GM12878 (cell line): Measurements from ENCODE around the gene ATP5F1D. TPM values are rescaled to one million over a fixed set of nuclear protein-coding genes. Genes with fewer than 3 reads are reported as not detected.

Experiments
- BCL11A ChIP-seq: IDR thresholded peaks from 2 replicates; pipeline ENCODE4 v1.6.1; 2011; ENCODE audit warnings: low read depth, low read length
- BHLHE40 ChIP-seq, 2 experiments: fragments of 450-650 bp in 1 of 2; IDR thresholded peaks; 2 replicates each; pipeline ENCODE4 v1.6.1; 2011 to 2017; ENCODE audit warnings: low read depth in 2 of 2, borderline replicate concordance in 1 of 2, improper control_type of control experiment in 1 of 2, low read length in 1 of 2, mild to moderate bottlenecking in 1 of 2
- BRCA1 ChIP-seq: IDR thresholded peaks from 2 replicates; pipeline ENCODE4 v1.6.1; 2011; ENCODE audit warnings: low read depth, low read length, improper control_type of control experiment
- CHD4 ChIP-seq: fragments of 200-600 bp; sonication (generic); IDR thresholded peaks from 2 replicates; pipeline ENCODE4 v1.6.1; 2016; ENCODE audit warnings: mild to moderate bottlenecking
- EED ChIP-seq: sonication (generic); IDR thresholded peaks from 2 replicates; pipeline ENCODE4 v1.6.1; 2016; ENCODE audit warnings: antibody characterized with exemption, low read depth
- FOS ChIP-seq: IDR thresholded peaks from 3 replicates; pipeline ENCODE4 v1.6.1; 2011; ENCODE audit warnings: borderline replicate concordance; ENCODE audit not compliant: insufficient read length; ENCODE audit errors: extremely low read depth
- FOXK2 ChIP-seq: fragments of 450-650 bp; IDR thresholded peaks from 2 replicates; pipeline ENCODE4 v1.6.1; 2017; ENCODE audit warnings: mild to moderate bottlenecking, moderate library complexity
- HDAC6 ChIP-seq: fragments of 200-600 bp; sonication (generic); IDR thresholded peaks from one replicate; pipeline ENCODE4 v1.8.0; 2017; ENCODE audit warnings: antibody characterized with exemption; ENCODE audit not compliant: unreplicated experiment
- KAT2A ChIP-seq: conservative IDR thresholded peaks from 2 replicates; pipeline ENCODE4 v1.6.1; 2011; ENCODE audit warnings: low read depth, low read length; ENCODE audit not compliant: control insufficient read depth
- MEF2B ChIP-seq: fragments of 450-650 bp; IDR thresholded peaks from 2 replicates; pipeline ENCODE4 v1.6.1; 2018; ENCODE audit warnings: mild to moderate bottlenecking, moderate library complexity; ENCODE audit not compliant: partially characterized antibody, poor library complexity, severe bottlenecking
- MTA2 ChIP-seq: fragments of 450-650 bp; IDR thresholded peaks from 2 replicates; pipeline ENCODE4 v1.6.1; 2016; ENCODE audit warnings: low read depth, mild to moderate bottlenecking, moderate library complexity
- NFXL1 ChIP-seq: fragments of 450-650 bp; IDR thresholded peaks from 2 replicates; pipeline ENCODE4 v1.6.1; 2017; ENCODE audit warnings: antibody characterized with exemption, mild to moderate bottlenecking, borderline replicate concordance
- NR2F1 ChIP-seq: fragments of 450-650 bp; conservative IDR thresholded peaks from 2 replicates; pipeline ENCODE4 v1.6.1; 2017; ENCODE audit warnings: mild to moderate bottlenecking
- PAX8 ChIP-seq: fragments of 450-650 bp; IDR thresholded peaks from 2 replicates; pipeline ENCODE4 v1.6.1; 2017; ENCODE audit warnings: mild to moderate bottlenecking, moderate library complexity
- POU2F2 ChIP-seq: IDR thresholded peaks from 3 replicates; pipeline ENCODE4 v1.6.1; 2011; ENCODE audit warnings: low read depth, mild to moderate bottlenecking, low read length, borderline replicate concordance
- RFX5 ChIP-seq: IDR thresholded peaks from 2 replicates; pipeline ENCODE4 v1.6.1; 2011; ENCODE audit warnings: low read depth, low read length, improper control_type of control experiment
- RUNX3 ChIP-seq: IDR thresholded peaks from 2 replicates; pipeline ENCODE4 v1.6.1; 2012; ENCODE audit warnings: low read length, inconsistent platforms
- SMAD1 ChIP-seq: fragments of 450-650 bp; IDR thresholded peaks from 2 replicates; pipeline ENCODE4 v1.6.1; 2018; ENCODE audit warnings: mild to moderate bottlenecking, low read depth; ENCODE audit not compliant: partially characterized antibody
- TCF12 ChIP-seq: IDR thresholded peaks from 2 replicates; pipeline ENCODE4 v1.6.1; 2011; ENCODE audit warnings: low read depth, mild to moderate bottlenecking, low read length
- ZNF274 ChIP-seq: IDR thresholded peaks from one replicate; pipeline ENCODE4 v1.8.0; 2011; ENCODE audit not compliant: insufficient read length, insufficient read depth
- ZNF384 ChIP-seq: IDR thresholded peaks from 2 replicates; pipeline ENCODE4 v1.6.1; 2012; ENCODE audit warnings: low read depth, mild to moderate bottlenecking, low read length, improper control_type of control experiment, borderline replicate concordance
- ZSCAN29 ChIP-seq: fragments of 450-650 bp; IDR thresholded peaks from 2 replicates; pipeline ENCODE4 v1.6.1; 2017; ENCODE audit warnings: mild to moderate bottlenecking, moderate library complexity
- polyA plus RNA-seq, 11 experiments: library from polyadenylated mRNA; depleted of rRNA in 4 of 11; unstranded in 6 of 11; stranded (reverse) in 5 of 11; fragments of >200 nt; fragmentation: Nextera tagmentation in 4 of 11; fragmentation: Illumina TruSeq in 1 of 11; extraction: Ambion mirVana in 4 of 11; extraction: Trizol in 1 of 11; gene quantifications; 1 replicate in 1 of 11; 2 replicates in 10 of 11; pipeline versions ENCODE4 v1.2.1 to v1.2.3, GENCODE V29; 2011 to 2016; ENCODE audit warnings: inconsistent platforms in 2 of 11, missing spikeins in 2 of 11, low read depth in 1 of 11
- total RNA-seq, 4 experiments: library from RNA; depleted of rRNA in 3 of 4; stranded (reverse); fragments of >200 nt in 3 of 4; fragmentation: Illumina TruSeq in 1 of 4; extraction: Trizol in 1 of 4; gene quantifications; 2 replicates each; pipeline versions ENCODE4 v1.2.1 to v1.2.3, GENCODE V29; 2013 to 2021
- TF ChIP-seq, protein P1 (sequence below): fragments of 450-650 bp; formaldehyde crosslinking; IDR thresholded peaks from 2 replicates; pipeline ENCODE4 v1.5.0; 2022; ENCODE audit warnings: mild to moderate bottlenecking, missing genetic modification characterization
- TF ChIP-seq, protein P2 (sequence below): fragments of 450-650 bp; formaldehyde crosslinking; IDR thresholded peaks from 2 replicates; pipeline ENCODE4 v1.4.0; 2022; ENCODE audit warnings: mild to moderate bottlenecking, moderate library complexity
- TF ChIP-seq, protein P3 (sequence below): IDR thresholded peaks from 2 replicates; pipeline ENCODE4 v1.6.1; 2012; ENCODE audit warnings: low read length, inconsistent platforms

ATP5F1D gene
- total and polyA plus RNA-seq, 10 of the 15 experiments (the other 5 are each of a cell fraction or from before 2014, with no cell fraction given), result 7.2 to 357 (median 49.5) TPM

DNA sequence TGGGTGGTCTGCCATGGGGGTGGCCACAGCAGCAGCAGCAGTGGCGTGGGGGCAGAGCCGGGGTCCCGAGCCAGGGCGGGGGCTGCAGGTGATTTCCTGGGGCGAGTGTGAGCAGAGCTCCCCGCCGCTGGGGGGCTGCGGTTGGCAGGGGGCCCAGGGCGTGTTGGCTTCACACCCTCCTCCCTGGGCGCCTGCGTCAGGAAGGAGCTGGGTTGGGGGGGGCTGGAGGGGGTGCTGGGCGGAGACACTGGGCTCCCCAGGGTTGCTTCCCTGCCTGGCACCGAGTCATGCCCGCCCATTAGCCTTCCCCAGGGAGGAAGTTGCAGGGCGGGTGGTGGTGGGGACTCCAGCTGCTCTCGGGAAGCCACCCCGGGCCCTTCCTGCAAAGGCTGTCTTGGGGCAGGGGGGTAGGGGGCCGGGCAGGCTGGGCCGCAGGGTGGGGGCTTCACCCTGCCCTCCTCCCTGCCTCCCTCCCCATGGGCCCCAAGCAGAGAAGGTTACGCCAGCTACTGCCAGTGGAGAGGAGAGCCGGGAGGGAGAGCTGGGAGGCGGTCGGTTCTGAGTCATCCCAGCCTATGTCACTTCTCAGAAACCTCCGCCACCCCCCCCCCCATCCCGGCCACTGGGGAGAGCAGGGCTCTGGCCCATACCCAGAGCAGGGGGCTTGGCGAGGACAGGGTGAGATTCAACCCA, 11.4 kb downstream of the ATP5F1D start (continued):
- TF ChIP-seq, protein P1, sequence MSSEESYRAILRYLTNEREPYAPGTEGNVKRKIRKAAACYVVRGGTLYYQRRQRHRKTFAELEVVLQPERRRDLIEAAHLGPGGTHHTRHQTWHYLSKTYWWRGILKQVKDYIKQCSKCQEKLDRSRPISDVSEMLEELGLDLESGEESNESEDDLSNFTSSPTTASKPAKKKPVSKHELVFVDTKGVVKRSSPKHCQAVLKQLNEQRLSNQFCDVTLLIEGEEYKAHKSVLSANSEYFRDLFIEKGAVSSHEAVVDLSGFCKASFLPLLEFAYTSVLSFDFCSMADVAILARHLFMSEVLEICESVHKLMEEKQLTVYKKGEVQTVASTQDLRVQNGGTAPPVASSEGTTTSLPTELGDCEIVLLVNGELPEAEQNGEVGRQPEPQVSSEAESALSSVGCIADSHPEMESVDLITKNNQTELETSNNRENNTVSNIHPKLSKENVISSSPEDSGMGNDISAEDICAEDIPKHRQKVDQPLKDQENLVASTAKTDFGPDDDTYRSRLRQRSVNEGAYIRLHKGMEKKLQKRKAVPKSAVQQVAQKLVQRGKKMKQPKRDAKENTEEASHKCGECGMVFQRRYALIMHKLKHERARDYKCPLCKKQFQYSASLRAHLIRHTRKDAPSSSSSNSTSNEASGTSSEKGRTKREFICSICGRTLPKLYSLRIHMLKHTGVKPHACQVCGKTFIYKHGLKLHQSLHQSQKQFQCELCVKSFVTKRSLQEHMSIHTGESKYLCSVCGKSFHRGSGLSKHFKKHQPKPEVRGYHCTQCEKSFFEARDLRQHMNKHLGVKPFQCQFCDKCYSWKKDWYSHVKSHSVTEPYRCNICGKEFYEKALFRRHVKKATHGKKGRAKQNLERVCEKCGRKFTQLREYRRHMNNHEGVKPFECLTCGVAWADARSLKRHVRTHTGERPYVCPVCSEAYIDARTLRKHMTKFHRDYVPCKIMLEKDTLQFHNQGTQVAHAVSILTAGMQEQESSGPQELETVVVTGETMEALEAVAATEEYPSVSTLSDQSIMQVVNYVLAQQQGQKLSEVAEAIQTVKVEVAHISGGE (CRISPR knock-in tag), result no peak
- TF ChIP-seq RFX5, result no peak
- TF ChIP-seq NFXL1, result no peak
- TF ChIP-seq ZSCAN29, result no peak
- no peak for TF ChIP-seq MTA2
- no peak for TF ChIP-seq SMAD1
- no peak for TF ChIP-seq BRCA1
- TF ChIP-seq, protein P2, sequence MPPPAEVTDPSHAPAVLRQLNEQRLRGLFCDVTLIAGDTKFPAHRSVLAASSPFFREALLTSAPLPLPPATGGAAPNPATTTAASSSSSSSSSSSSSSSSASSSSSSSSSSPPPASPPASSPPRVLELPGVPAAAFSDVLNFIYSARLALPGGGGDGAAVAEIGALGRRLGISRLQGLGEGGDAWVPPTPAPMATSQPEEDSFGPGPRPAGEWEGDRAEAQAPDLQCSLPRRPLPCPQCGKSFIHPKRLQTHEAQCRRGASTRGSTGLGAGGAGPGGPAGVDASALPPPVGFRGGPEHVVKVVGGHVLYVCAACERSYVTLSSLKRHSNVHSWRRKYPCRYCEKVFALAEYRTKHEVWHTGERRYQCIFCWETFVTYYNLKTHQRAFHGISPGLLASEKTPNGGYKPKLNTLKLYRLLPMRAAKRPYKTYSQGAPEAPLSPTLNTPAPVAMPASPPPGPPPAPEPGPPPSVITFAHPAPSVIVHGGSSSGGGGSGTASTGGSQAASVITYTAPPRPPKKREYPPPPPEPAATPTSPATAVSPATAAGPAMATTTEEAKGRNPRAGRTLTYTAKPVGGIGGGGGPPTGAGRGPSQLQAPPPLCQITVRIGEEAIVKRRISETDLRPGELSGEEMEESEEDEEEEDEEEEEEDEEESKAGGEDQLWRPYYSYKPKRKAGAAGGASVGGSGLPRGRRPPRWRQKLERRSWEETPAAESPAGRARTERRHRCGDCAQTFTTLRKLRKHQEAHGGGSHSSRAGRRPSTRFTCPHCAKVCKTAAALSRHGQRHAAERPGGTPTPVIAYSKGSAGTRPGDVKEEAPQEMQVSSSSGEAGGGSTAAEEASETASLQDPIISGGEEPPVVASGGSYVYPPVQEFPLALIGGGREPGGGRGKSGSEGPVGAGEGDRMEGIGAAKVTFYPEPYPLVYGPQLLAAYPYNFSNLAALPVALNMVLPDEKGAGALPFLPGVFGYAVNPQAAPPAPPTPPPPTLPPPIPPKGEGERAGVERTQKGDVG (CRISPR knock-in tag), result no peak
- TF ChIP-seq, protein P3, sequence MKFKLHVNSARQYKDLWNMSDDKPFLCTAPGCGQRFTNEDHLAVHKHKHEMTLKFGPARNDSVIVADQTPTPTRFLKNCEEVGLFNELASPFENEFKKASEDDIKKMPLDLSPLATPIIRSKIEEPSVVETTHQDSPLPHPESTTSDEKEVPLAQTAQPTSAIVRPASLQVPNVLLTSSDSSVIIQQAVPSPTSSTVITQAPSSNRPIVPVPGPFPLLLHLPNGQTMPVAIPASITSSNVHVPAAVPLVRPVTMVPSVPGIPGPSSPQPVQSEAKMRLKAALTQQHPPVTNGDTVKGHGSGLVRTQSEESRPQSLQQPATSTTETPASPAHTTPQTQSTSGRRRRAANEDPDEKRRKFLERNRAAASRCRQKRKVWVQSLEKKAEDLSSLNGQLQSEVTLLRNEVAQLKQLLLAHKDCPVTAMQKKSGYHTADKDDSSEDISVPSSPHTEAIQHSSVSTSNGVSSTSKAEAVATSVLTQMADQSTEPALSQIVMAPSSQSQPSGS, result no peak
- no peak for TF ChIP-seq FOS
- no peak for TF ChIP-seq CHD4
- TF ChIP-seq HDAC6, result no peak
- peak; percentile 14 to 70; a peak in 2 of 4 replicates for TF ChIP-seq BHLHE40 (IDR thresholded peaks at IDR 0.05; ENCODE audit: borderline replicate concordance in 1 of 2, low read depth in 2 of 2, low read length in 1 of 2)
- no peak for TF ChIP-seq FOXK2
- no peak for TF ChIP-seq POU2F2
- TF ChIP-seq RUNX3, result peak; percentile 42; the same call in 1 of the 2 replicates
- no peak for TF ChIP-seq BCL11A
- TF ChIP-seq NR2F1, result no peak
- peak; percentile 81 for TF ChIP-seq MEF2B
- TF ChIP-seq KAT2A, result no peak
- TF ChIP-seq TCF12, result 0 out of 2 replicates have a peak, but pooled peaks have one; percentile 1
- no peak; the same call in 1 of the 2 replicates for TF ChIP-seq EED
- TF ChIP-seq PAX8, result no peak
- TF ChIP-seq ZNF384, result no peak
- TF ChIP-seq ZNF274, result no peak
